GM19328 (cell line): Measurements from ENCODE around the gene HMGB1.

ENCODE experiments used
- ATAC-seq: cut with Tn5 transposase; IDR thresholded peaks from one replicate; pipeline ENCODE4 v1.9.1; 2021; ENCODE audit warnings: mild to moderate bottlenecking, moderate library complexity; ENCODE audit not compliant: unreplicated experiment

The HMGB1 gene

DNA sequence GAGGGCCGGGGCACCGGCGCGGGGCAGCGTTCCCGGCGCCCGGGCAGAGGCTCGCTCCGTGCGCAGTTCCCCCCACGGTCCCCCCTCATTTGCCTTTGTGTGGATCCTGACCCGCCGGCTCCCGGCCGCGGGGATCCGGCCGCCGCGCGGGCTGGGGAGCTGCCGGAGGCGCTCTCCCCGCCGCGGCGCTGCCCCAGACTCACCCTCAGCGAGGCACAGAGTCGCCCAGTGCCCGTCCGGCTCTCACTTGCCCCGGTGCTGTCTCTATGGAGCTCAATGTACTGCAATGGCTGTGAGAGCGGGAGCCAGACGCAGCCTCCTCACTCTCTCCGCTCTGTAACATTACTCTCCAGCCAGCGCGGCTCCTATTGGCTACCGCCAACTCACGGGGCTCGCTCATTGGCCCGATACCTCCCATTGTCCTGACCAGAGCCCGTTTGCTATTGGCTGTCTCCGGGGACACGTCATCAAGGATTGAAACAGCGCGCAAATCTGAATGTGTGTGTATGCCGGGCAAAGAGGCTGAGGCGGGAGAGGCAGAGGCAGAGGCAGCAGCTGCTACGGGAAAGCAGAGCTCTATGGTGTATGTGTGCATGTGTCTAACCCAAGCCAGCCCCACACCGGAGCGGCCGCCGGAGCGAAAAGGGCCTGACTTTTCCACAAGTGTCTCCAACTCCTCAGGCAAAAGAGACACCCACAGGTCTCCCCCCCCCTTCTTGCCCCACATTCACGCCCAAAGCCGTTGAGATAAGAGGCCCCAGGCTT, at the start of gene HMGB1:
HMGB1 (minus strand) TSS at position 344 of the 765 bp plus-strand sequence. CDS start 2,256 bp downstream, outside the sequence.
- peak; percentile 82 for ATAC-seq

DNA sequence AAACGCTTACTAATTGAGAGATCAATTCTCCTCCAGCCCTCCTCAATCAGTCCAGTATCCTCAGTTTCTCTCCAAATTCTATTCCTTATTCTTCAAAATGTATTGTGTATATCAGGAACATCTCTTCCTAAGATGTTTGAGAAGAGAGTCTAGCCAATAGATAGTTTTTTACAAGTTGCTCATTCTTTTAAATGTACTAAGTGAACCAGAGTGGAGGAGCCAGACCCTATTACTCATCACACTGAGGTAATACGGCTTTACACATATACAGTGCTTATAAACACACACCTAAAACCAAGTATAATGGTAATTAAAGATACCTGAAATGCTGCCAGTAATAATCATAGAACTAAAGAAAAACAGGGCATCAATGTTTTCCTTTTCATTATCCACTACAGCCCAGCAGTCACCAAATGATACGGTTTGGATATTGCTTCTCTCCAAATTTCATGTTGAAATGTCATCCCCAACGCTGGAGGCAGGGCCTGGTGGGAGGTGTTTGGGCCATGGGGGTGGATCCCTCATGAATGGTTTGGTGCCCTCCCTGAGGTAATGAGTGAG, 45.2 kb upstream of the HMGB1 start:
- no peak for ATAC-seq

DNA sequence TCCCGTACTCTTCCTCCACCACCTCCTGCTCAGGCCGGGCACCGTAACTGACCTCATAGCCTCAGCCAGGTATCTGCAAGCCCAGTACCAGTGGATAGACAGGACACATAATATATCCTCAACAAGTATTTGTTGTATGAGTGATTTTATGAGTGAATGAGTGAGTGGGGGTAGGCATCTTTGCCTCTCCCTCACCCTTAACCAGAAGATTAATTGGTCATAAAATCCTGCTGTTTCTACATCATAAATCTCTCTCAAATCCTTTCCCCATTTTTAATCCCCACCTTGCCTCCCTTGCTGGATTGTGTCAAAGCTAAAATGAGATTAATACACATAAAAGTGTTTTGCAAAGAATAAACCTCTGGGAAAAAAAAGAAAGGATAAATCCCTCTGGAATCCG, 44.4 kb upstream of the HMGB1 start:
- ATAC-seq, result no peak

DNA sequence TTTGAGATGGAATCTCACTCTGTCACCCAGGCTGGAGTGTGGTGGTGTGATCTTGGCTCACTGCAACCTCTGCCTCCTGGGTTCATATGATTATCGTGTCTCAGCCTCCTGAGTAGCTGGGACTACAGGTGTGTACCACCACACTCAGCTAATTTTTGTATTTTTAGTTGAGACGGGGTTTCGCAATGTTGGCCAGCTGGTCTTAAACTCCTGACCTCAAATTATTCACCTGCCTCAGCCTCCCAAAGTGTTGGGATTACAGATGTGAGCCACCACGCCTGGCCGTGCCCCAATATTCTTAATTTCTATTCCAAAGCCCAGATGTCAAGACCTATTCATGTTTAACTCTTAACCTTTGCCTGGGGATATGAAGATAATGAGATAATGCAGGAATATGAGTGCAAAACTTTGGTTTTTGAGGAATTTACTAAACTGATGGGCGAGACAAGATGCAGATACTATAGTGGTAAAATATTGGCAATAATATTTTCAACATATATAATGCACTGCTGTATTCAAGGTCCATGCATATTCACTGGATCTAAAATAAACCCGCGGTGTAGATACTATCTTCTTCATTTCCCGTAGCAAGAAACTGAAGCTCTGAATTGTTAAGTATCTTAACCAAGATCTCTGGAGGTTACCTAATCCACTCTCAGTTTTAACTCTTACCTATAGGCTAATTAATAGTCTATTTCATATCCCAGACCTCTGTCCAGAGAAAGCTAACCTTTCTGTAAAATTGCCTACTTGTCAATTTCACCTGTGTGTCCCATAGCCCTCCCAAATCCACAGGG, 43.7 kb upstream of the HMGB1 start:
- no peak for ATAC-seq

DNA sequence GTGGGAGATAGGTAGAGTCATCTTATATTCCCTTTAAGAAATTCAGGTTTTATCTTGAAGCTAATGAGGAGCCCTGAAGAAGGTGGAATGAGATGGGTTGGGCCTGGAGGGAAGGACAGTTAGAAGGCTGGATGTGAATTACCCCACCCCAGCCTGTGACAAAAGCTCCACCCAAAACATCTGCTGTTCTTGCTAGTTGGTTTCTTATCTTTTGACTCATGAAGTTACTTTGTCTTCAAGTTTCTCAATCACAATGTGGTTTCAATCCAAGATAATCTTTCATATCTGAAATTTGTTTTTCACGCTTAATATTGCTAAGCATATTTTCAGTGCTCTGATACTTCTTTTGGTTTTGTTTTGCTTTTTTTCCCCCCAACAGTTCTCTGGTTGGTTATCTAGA, 38.3 kb upstream of the HMGB1 start:
- ATAC-seq, result no peak

DNA sequence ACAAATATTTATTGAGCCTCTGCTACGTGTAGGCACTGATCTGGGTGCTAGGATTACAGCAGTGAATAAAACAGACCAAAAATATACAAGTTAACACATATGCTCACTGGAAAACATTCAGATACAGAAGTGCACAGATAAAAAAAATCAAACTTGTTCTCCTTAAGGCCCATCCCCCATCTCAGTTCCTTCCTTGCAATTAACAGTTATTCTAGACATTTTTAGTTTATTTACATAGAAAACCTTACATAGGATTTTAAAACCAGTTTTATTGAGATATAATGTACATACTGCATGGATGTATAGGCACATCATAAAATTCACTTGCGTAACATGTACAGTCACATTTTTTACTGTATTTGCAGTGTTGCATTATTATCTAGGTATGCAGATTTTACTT, 36.5 kb upstream of the HMGB1 start:
- ATAC-seq, result no peak

DNA sequence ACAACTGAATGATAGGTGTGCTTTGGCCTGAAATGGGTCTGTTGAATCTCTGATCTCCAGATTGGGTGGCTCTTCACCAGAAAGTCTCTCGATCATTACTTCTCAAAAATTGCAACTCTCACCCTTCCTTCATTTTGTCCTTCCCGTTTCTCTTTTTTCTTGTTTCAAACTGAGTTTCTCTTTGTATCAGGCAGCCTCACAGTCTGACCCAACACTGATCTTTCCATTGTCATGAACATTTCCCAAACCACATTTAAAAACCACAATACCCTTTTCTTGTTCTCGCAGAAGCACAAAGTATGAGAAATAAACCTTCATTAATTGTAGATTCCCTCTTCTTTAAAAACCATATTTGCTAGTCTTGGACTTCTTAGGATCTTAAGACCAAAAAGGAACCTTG, 33.6 kb upstream of the HMGB1 start:
- ATAC-seq, result no peak

DNA sequence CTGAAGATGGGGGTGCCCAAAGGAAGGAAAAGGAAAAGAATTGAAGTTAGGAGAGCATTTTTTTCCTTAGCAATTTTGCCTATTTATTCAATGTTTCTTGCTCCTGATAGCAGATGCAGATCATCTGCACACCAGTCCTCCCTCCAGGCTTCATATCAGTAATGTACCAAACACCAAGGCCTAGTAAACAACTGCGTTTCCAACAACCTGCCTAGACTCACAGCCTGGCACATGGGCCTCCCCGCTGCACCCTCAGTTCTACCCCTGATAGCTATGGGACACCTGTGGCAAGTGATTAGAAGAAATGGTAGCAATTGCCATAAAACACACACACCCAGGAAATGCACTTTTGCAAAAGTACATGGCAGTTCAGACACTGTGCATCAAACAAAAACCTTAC, 30.4 kb upstream of the HMGB1 start:
- no peak for ATAC-seq

DNA sequence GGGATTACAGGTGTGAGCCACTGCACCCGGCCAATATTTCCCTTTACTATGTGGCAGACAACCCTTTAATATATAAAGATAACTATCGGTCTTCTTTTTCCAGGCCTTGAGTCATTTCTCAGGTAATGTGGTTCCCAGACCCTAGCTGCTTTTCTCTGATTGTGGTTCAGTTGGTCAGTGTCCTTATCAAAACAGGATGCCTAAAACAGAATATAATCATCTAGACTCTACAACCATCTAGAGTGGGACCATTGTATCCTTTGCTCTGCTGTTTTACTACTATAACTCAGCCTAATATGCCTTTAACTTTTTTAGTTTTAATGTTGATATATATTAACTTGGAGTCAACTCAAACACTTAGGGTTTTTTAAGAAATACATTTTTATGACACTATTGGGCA, 30.0 kb upstream of the HMGB1 start:
- no peak for ATAC-seq

DNA sequence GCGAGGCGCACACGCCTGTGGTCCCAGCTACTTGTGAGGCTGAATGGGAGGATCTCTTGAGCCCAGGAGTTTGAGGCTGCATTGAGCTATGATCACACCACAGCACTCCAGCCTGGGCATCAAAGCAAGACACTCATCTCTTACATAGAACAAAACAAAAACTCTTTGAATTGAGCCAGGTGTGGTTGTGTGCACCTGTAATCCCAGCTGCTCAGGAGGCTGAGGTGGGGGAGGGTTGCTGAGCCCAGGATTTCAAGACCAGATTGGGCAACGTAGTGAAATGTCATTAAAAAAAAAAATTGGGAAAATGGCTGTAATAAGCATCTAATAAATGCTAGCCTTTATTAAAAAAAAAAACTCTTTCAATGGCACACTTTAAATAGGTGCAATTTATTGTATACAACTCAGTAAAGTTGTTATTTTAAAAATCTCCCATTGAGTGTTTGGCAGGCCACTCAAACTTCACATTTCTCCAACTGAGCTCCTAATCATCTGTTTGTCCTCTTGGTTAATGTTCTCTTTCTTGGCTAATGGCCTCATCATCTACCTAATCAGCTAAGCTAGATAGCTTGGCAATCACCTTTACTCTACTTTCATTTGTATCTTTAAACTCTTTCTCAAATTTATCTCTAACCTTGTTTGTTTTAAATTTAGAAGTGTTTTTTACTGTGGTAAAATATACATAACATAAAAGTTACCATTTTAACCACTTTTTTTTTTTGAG, 28.1 kb upstream of the HMGB1 start:
- no peak for ATAC-seq

DNA sequence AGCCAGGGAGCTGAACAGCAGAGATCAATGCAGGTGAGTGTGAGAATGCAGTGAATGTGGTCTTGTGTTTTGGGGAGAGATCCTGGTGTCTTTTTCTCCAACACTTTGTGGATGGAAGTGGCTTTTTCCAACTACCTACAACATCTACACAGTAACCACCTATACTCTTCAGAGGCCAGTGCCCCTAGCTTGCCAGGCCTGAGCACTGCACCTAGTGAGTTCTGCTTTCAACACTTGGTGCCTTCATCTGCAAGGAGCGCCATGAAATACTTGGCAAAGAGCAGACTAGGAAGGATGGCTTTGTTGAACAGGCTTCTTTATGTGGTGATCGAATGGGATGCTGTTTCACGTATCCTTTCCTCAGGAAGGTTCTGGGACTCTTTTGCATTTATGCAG, 21.3 kb upstream of the HMGB1 start:
- ATAC-seq, result no peak

DNA sequence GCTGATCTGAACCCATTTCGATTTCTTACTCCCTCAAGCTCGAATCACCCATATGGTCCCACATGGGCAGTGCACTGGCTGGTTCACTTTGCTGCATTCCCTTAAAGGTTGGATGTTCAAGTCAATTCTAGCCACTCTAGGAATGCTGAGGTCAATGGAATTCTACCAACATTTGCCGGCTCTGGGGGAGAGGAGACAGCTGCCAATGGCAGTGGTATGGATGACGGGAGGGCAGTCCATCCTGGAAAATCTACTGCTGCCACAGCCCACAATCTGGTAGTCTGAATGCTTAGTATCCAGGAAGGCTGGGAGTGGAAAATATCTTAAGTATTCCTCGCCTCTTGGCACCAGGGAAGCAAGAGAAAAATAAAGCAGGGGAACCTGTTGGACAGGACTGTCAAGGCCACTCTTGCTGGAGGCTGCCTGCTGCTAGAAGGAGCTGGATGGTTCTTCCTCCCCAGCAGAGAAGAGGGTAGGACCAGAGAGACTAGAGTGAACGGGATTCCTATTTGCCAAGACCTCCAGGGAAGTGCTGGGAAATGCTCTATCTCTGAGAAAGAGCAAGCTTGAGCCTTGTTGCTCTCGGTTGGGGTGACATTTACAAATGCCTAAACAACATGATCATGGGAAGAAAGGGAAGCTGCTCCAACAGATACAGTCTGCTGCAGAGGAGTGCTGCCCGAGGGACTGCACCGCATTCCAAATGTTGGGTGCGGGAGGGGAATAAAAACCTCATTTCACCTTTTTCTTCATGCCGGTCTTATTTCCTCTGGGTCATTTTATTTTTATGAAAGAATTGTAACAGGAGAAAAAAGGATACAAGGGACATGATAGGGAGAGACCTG, 20.7 kb upstream of the HMGB1 start:
- ATAC-seq, result no peak

DNA sequence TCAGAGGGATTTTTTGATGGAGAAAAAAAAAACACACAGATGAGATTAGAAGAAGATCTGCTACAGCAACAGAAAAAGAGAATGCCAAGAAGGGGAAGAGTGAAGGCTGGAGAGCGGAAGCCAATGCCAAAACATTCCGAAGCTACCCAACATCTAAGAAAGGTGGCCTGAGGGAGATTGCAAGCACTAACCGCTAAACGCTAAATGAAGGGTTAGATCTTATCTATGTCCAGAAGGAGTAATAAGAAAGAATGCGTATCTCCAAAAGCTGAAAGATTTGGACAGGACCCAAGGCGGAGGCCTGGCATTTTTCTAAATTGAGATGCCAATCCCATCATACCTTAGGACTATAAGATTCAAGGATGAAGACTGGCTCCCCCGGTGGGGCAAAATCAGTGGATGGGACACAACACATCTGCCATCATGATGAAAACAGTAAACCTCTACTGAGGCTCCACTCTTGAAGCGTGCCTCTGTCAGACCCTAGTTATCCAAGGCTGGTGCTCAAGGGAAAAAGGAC, 15.6 kb upstream of the HMGB1 start:
- no peak for ATAC-seq

DNA sequence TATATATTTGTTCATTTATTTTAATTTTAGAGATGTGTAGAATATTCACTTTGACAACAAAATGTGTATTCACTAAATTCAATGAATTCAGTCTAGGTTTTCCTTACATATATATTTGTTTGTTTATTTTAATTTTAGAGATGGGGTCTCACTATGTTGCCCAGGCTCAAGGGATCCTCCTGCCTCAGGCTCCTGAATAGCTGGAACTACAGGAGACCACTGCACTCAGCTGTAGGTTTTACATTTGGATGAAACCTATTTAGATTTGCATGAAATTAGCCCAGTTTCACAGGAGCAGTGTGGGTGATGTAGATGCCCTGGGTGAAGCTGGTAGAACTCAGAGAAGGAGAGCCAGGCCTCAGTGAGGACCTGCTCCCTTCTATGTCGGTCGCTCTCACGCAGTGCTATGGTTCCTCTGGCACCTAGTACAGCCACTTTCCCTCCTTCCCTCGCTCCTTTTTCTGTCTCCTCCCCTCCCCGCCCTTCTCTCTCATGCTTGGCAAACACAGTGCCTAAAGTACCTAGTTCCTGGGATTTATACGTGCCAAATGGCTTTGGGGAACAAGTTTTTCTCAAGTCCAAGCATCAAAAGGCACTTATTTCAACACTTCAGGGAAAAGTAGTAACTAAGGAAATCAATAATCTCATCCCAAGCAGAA, 14.7 kb upstream of the HMGB1 start:
- no peak for ATAC-seq

DNA sequence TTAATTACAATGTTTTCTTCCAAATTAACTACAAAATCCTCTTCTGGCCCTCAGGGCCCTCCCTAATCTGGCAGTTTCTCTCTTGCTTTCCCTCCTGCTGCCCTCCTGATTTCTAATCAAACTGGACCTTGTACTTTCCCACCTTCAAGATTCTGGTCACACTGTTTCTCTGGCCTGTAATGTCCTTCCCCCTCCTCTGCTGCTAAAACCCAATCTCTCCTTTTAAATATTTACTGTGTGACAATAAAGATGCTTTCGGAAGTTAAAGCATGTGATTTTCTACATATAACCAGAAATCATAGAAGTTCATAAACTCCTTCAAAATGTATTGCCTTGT, 14.1 kb upstream of the HMGB1 start:
- no peak for ATAC-seq

DNA sequence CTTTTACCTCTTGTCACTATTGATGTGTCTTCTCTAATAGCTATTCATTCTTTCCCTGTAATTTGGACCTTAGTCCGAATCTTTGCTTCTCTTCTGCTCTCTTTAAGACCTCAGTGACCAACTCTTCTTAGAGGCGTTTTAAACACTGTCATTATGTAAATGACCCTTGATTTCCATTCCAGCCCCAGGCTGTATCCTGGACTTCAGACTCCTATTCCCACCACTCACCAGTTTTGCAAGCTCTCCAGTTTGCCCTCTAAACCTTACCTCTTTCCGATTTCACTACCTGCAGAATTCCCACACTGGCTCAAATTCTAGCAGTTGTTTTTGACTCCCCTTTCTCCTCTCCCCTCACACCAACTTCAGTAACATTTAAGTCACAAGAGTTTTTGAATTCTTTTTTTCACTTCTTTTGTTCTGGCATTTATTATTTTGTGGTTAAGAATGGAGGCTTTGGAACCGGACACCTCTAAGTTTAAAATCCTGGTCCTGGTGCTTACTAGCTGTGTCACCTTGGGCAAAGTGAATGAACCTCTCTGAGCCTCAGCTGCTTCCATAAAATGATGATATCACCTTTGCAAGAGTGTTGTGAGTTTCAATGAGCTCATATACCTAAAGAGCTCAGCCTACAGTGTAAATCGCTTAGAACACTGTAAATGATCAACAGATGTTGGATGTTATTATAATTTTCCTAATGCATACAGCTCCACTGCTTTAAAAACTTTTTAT, 13.6 kb upstream of the HMGB1 start:
- no peak for ATAC-seq

DNA sequence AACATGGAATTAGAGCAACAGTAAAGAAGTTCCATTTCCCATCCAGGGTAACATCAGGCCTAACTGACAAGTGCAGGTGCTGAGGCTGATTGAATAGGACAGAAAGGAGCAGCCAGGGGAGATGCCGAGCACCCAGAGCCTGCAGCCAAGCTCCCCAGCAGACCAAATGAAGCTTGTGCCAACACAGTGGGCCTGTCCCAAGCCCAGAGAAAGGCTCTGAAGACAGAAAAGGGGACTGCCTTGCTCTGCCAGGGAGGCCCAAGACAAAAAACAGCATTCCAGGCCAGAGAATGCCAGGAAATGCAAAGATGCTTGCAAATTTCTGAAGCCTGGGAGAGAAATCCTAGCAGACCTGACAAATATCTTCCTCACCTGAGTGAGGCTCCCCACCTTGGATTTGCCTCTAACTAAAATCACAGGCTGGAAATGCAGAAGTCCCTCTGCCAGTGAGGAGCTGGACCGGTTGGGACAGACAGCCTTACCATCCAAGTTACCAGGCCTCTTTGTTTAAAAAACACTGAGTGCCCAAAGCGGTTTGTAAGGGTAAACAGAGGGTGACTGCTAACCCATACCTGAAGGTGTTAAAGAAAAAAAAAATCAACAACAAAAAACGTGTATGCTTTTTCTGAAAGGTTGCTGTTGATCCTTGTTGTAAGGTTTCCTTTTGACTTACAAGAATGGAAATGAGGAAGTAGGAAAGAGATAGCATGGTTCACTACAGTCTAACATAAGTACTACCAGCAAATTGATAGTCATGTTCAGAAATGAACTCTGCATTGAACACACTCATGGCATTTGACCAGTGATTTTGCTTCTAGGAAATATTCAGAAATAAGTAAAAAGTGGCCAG, 11.8 kb upstream of the HMGB1 start:
- ATAC-seq, result peak; percentile 77

DNA sequence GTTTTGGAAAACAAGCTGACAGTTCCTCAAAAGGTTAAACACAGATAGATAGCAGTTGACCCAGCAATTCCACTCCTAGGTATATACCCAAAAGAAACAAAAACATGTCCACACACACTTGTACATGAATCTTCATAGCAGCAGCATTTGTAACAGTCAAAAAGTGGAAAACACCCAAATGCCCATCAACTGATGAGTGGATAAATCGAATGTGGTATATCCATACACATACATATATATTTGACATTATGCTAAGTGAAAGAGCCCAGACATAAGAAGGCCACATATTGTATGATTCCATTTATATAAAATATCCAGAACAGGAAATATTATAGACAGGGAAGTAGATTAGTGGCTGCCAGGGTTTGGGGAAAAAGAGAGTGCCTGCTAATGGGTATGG, 7.9 kb upstream of the HMGB1 start:
- ATAC-seq, result no peak
